Measurements from ENCODE around the gene ZNF714. TPM values are rescaled to one million over a fixed set of nuclear protein-coding genes. Genes with fewer than 3 reads are reported as not detected.
A peak's percentile ranks its signal among the peaks of the same experiment; 100 is the strongest.

The ZNF714 gene
- total and polyA plus RNA-seq, 9 donors = 7.7 to 45.1 (median 19.1) TPM

- H3K27ac ChIP-seq = peak overlapping the region in 1 of 2 donors; percentile 55
- no peak for DNase-seq
- no peaks in the 10 kb centered on the region for H3K9me3 ChIP-seq
- H3K4me1 ChIP-seq (ENCODE audit: insufficient read depth) = peaks cover 7% of the 10 kb centered on the region
- TF ChIP-seq, protein P1, sequence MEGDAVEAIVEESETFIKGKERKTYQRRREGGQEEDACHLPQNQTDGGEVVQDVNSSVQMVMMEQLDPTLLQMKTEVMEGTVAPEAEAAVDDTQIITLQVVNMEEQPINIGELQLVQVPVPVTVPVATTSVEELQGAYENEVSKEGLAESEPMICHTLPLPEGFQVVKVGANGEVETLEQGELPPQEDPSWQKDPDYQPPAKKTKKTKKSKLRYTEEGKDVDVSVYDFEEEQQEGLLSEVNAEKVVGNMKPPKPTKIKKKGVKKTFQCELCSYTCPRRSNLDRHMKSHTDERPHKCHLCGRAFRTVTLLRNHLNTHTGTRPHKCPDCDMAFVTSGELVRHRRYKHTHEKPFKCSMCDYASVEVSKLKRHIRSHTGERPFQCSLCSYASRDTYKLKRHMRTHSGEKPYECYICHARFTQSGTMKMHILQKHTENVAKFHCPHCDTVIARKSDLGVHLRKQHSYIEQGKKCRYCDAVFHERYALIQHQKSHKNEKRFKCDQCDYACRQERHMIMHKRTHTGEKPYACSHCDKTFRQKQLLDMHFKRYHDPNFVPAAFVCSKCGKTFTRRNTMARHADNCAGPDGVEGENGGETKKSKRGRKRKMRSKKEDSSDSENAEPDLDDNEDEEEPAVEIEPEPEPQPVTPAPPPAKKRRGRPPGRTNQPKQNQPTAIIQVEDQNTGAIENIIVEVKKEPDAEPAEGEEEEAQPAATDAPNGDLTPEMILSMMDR (IDR thresholded peaks at IDR 0.05) = no peak
- TF ChIP-seq POLR2A (IDR thresholded peaks at IDR 0.05) = no peak
- TF ChIP-seq EP300 (IDR thresholded peaks at IDR 0.05) = no peak
- intact Hi-C loops (cut with DNase I) = no loop called here
- WGBS, 3 donors = 44 to 76% (median 56%) methylated on average over 5 of the region's 5 CpGs
- no peaks in the 10 kb centered on the region for H3K36me3 ChIP-seq
- H3K4me3 ChIP-seq = peak overlapping the region; percentile 75
- no peaks in the 10 kb centered on the region for H3K27me3 ChIP-seq
Observed at GRCh38 chr19:21143428-21143827, 61.4 kb downstream of the ZNF714 start.

- H3K27ac ChIP-seq = no peak overlapping the region
- WGBS, 3 donors = 87 to 94% (median 91%) methylated on average over 1 of the region's 1 CpG
- no peaks in the 10 kb centered on the region for H3K9me3 ChIP-seq
- DNase-seq = no peak
- TF ChIP-seq POLR2A (IDR thresholded peaks at IDR 0.05) = no peak
- TF ChIP-seq EP300 (IDR thresholded peaks at IDR 0.05) = no peak
- TF ChIP-seq, protein P1 (IDR thresholded peaks at IDR 0.05) = no peak
- peaks cover 7% of the 10 kb centered on the region for H3K4me1 ChIP-seq (ENCODE audit: insufficient read depth)
- intact Hi-C loops (cut with DNase I) = no loop called here
- H3K27me3 ChIP-seq = no peaks in the 10 kb centered on the region
- no peak overlapping the region for H3K4me3 ChIP-seq
- no peaks in the 10 kb centered on the region for H3K36me3 ChIP-seq
Observed at GRCh38 chr19:21143854-21144253, 61.9 kb downstream of the ZNF714 start.

GRCh38 chr19:21147540-21147939 is 65.5 kb downstream of the ZNF714 start:
- H3K27ac ChIP-seq = peak overlapping the region in 1 of 2 donors; percentile 6
- intact Hi-C loops (cut with DNase I) = no loop called here
- WGBS, 3 donors = 5 to 36% (median 13%) methylated on average over 1 of the region's 1 CpG
- no peaks in the 10 kb centered on the region for H3K36me3 ChIP-seq
- DNase-seq = no peak
- peaks cover 7% of the 10 kb centered on the region for H3K4me1 ChIP-seq (ENCODE audit: insufficient read depth)
- H3K9me3 ChIP-seq = no peaks in the 10 kb centered on the region
- H3K4me3 ChIP-seq = no peak overlapping the region
- no peak for TF ChIP-seq EP300 (IDR thresholded peaks at IDR 0.05)
- TF ChIP-seq, protein P1 (IDR thresholded peaks at IDR 0.05) = no peak
- TF ChIP-seq POLR2A (IDR thresholded peaks at IDR 0.05) = no peak
- H3K27me3 ChIP-seq = no peaks in the 10 kb centered on the region

- Histone ChIP-seq H3K27me3 (no peaks in the 10 kb centered on the region), H3K9me3 (no peaks in the 10 kb centered on the region), H3K4me1 (ENCODE audit: insufficient read depth) (peaks cover 7% of the 10 kb centered on the region), H3K36me3 (no peaks in the 10 kb centered on the region), H3K4me3 (no peak overlapping the region), H3K27ac (no peak overlapping the region)
- DNase-seq = no peak
- TF ChIP-seq POLR2A (IDR thresholded peaks at IDR 0.05) (no peak), EP300 (IDR thresholded peaks at IDR 0.05) (no peak)
- TF ChIP-seq, protein P1 (IDR thresholded peaks at IDR 0.05) = no peak
- intact Hi-C loops (cut with DNase I) = no loop called here
Observed at GRCh38 chr19:21148681-21149080, 66.7 kb downstream of the ZNF714 start.
